RWPE1 (cell line): ENCODE measurements around the gene GRM8.

Experiments used
- CTCF ChIA-PET: fragments of 350-600 bp; sonication (Branson Sonifier 250); formaldehyde crosslinking; extraction: SDS; loops from one replicate; lab custom pipeline; 2021; lab: Yijun Ruan, JAX
- POLR2A ChIA-PET: fragments of 400-600 bp; formaldehyde crosslinking; extraction: SDS; loops from one replicate; lab custom pipeline; 2020; ENCODE audit warnings: antibody characterized with exemption; ENCODE audit not compliant: low non-redundant PET; lab: Yijun Ruan, JAX
- DNase-seq: peaks from one replicate; pipeline ENCODE4 v3.0.0; 2012; ENCODE audit warnings: low spot score
- H3K27ac ChIP-seq: fragments of 450-650 bp; 2 replicates; pipeline ENCODE4 v1.5.1; 2017
- TF ChIP-seq, protein P1 (sequence below): fragments of 450-650 bp; conservative IDR thresholded peaks from 2 replicates; pipeline ENCODE4 v1.5.1; 2017; ENCODE audit warnings: low read depth, mild to moderate bottlenecking

The GRM8 gene

DNA sequence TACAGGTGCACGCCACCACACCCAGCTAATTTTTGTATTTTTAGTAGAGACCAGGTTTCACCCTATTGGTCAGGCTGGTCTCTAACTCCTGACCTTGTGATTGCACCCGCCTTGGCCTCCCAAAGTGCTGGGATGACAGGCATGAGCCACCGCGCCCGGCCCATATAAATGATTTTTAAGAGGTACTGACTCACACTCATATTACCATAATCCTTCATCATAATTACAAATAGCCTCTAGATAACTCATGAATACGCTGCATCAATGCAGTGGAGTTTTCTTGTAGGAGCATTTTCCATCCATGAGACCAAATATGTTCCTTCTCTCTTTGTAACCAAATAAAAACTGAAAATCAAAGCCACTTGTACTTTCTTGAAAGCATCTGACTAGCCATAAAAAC, 193.3 kb downstream of the GRM8 start:
- TF ChIP-seq, protein P1, sequence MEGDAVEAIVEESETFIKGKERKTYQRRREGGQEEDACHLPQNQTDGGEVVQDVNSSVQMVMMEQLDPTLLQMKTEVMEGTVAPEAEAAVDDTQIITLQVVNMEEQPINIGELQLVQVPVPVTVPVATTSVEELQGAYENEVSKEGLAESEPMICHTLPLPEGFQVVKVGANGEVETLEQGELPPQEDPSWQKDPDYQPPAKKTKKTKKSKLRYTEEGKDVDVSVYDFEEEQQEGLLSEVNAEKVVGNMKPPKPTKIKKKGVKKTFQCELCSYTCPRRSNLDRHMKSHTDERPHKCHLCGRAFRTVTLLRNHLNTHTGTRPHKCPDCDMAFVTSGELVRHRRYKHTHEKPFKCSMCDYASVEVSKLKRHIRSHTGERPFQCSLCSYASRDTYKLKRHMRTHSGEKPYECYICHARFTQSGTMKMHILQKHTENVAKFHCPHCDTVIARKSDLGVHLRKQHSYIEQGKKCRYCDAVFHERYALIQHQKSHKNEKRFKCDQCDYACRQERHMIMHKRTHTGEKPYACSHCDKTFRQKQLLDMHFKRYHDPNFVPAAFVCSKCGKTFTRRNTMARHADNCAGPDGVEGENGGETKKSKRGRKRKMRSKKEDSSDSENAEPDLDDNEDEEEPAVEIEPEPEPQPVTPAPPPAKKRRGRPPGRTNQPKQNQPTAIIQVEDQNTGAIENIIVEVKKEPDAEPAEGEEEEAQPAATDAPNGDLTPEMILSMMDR, result no peak
- no peak for DNase-seq
- H3K27ac ChIP-seq, result no peak overlapping the region
- CTCF ChIA-PET, result no interaction called here
- POLR2A ChIA-PET, result no interaction called here

DNA sequence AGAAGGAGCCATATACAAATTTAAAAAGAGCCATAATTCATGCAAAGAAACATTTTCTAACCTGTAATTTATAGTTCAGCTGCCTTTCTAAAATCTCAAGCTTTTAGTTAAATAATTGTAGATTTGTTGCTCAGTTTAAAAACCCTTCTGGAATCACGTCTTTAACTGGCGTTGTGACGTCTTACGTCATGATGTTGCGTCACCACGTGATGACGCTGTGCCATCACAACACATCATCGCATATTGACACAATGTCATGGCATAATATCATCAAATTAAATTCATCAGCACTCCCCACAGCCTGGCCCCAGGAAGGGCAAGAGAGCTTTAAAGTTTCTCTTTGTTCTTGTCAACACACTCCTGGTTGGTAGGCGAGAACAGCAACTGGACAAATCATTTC, 194.8 kb downstream of the GRM8 start:
- H3K27ac ChIP-seq, result no peak overlapping the region
- DNase-seq, result no peak
- TF ChIP-seq, protein P1, result no peak
- CTCF ChIA-PET, result interaction anchor here (0.7 kb wide), 1 partner anchor 496 kb away, joined by 6 read pairs; no protein-coding TSS in a partner anchor
- POLR2A ChIA-PET, result no interaction called here

- ChIA-PET POLR2A (no interaction called here), CTCF (interaction anchor here (0.6 kb wide), 1 partner anchor 215 kb away, joined by 5 read pairs; no protein-coding TSS in a partner anchor)
- TF ChIP-seq, protein P1, result no peak
- DNase-seq, result no peak
- no peak overlapping the region for H3K27ac ChIP-seq
These were observed 196.5 kb downstream of the GRM8 start for GRCh38 chr7:127056202-127056601.

- TF ChIP-seq, protein P1, result no peak
- no peak overlapping the region for H3K27ac ChIP-seq
- DNase-seq, result no peak
- POLR2A ChIA-PET, result no interaction called here
- CTCF ChIA-PET, result no interaction called here
These were observed 205.2 kb downstream of the GRM8 start for GRCh38 chr7:127047521-127047920.

GRCh38 chr7:127041689-127042452, 210.9 kb downstream of the GRM8 start:
- TF ChIP-seq, protein P1, result no peak
- DNase-seq, result no peak
- no peak overlapping the region for H3K27ac ChIP-seq
- ChIA-PET CTCF (interaction anchor here (0.7 kb wide), 1 partner anchor 113 kb away, joined by 3 read pairs; no protein-coding TSS in a partner anchor), POLR2A (no interaction called here)

- CTCF ChIA-PET, result no interaction called here
- TF ChIP-seq, protein P1, result no peak
- no peak for DNase-seq
- POLR2A ChIA-PET, result no interaction called here
- H3K27ac ChIP-seq, result no peak overlapping the region
These were observed 212.7 kb downstream of the GRM8 start for GRCh38 chr7:127040042-127040441.
